H1 (cell line): ENCODE data around the gene COL16A1.

Experiments used
- CHD2 ChIP-seq: IDR thresholded peaks from 2 replicates; pipeline ENCODE4 v1.6.1; 2012; ENCODE audit warnings: low read length, improper control_type of control experiment
- CREB1 ChIP-seq: IDR thresholded peaks from 2 replicates; pipeline ENCODE4 v1.6.1; 2012; ENCODE audit warnings: inconsistent platforms
- EGR1 ChIP-seq: IDR thresholded peaks from 2 replicates; pipeline ENCODE4 v1.6.1; 2011; ENCODE audit warnings: low read depth, low read length, borderline replicate concordance
- KDM4A ChIP-seq: IDR thresholded peaks from one replicate; pipeline ENCODE4 v1.7.1; 2012; ENCODE audit warnings: low read depth, mild to moderate bottlenecking, moderate library complexity, low read length, inconsistent platforms; ENCODE audit not compliant: severe bottlenecking
- NRF1 ChIP-seq: IDR thresholded peaks from 2 replicates; pipeline ENCODE4 v1.6.1; 2011; ENCODE audit warnings: mild to moderate bottlenecking, low read depth, low read length, improper control_type of control experiment
- POLR2AphosphoS5 ChIP-seq: IDR thresholded peaks from 2 replicates; pipeline ENCODE4 v1.6.1; 2011; ENCODE audit warnings: low read depth, low read length
- TAF1 ChIP-seq: IDR thresholded peaks from 2 replicates; pipeline ENCODE4 v1.6.1; 2011; ENCODE audit warnings: mild to moderate bottlenecking, low read depth, low read length
- TF ChIP-seq, protein P1 (sequence below), 3 experiments: IDR thresholded peaks; 1 replicate in 2 of 3; 2 replicates in 1 of 3; pipeline versions ENCODE4 v1.5.1 to v1.6.1; 2011; ENCODE audit warnings: low read length in 3 of 3, mild to moderate bottlenecking in 3 of 3, inconsistent platforms in 2 of 3, low read depth in 1 of 3, moderate library complexity in 1 of 3; ENCODE audit not compliant: insufficient read depth in 1 of 3; ENCODE audit errors: control extremely low read depth in 1 of 3

DNA sequence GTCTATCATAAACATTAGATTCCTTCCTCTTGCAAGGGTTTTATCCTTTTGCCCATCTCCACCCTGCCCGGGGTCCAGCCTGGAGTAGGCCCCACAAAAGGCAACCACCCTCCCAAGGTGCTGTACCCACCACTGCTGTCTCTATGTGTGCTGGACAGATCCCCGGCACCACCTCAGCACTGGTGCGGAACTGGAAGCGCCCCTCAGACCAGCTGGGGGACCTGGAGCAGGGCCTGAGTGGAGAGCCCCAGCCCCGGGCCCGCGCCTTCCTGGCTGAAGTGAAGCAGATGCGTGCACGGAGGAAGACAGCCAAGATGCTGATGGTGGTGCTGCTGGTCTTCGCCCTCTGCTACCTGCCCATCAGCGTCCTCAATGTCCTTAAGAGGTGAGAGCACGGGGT is 80.5 kb downstream of the COL16A1 start:
- TF ChIP-seq KDM4A (no peak), CREB1 (no peak), POLR2AphosphoS5 (no peak), CHD2 (no peak), EGR1 (no peak), NRF1 (no peak), TAF1 (no peak)
- TF ChIP-seq, protein P1, sequence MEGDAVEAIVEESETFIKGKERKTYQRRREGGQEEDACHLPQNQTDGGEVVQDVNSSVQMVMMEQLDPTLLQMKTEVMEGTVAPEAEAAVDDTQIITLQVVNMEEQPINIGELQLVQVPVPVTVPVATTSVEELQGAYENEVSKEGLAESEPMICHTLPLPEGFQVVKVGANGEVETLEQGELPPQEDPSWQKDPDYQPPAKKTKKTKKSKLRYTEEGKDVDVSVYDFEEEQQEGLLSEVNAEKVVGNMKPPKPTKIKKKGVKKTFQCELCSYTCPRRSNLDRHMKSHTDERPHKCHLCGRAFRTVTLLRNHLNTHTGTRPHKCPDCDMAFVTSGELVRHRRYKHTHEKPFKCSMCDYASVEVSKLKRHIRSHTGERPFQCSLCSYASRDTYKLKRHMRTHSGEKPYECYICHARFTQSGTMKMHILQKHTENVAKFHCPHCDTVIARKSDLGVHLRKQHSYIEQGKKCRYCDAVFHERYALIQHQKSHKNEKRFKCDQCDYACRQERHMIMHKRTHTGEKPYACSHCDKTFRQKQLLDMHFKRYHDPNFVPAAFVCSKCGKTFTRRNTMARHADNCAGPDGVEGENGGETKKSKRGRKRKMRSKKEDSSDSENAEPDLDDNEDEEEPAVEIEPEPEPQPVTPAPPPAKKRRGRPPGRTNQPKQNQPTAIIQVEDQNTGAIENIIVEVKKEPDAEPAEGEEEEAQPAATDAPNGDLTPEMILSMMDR (IDR thresholded peaks at IDR 0.05; ENCODE audit: control extremely low read depth in 1 of 3, insufficient read depth in 1 of 3, low read depth in 1 of 3, low read length in 3 of 3), result no peak
